HEK293 (cell line): ENCODE results near the gene ACADM.

Experiments
- CTCF ChIA-PET: fragments of 350-600 bp; formaldehyde crosslinking; extraction: SDS; loops from one replicate; lab custom pipeline; 2021; ENCODE audit warnings: antibody characterized with exemption; lab: Yijun Ruan, JAX
- POLR2A ChIA-PET: fragments of 300-600 bp; formaldehyde crosslinking; extraction: SDS; loops from one replicate; lab custom pipeline; 2020; ENCODE audit warnings: antibody characterized with exemption, inconsistent platforms; lab: Yijun Ruan, JAX
- H3K27ac ChIP-seq: fragments of 200-500 bp; sonication (Bioruptor generic); 2 replicates; pipeline ENCODE4 v1.5.1; 2014; ENCODE audit warnings: low read depth, low read length, control low read depth, inconsistent platforms; ENCODE audit errors: extremely low read depth
- H3K36me3 ChIP-seq, 2 experiments: fragments of 200-500 bp in 1 of 2; sonication (Bioruptor generic) in 1 of 2; 1 replicate in 1 of 2; 2 replicates in 1 of 2; pipeline ENCODE4 v1.5.1; 2014 to 2017; ENCODE audit warnings: inconsistent platforms in 2 of 2, low read length in 2 of 2; ENCODE audit not compliant: control insufficient read depth in 2 of 2, insufficient read depth in 1 of 2
- H3K4me1 ChIP-seq: fragments of 200-500 bp; sonication (Bioruptor generic); 2 replicates; pipeline ENCODE4 v1.5.1; 2014; ENCODE audit warnings: mild to moderate bottlenecking, low read length, inconsistent platforms; ENCODE audit not compliant: control insufficient read depth, insufficient read depth
- H3K4me3 ChIP-seq: 2 replicates; pipeline ENCODE4 v1.5.1; 2011; ENCODE audit warnings: low read depth, mild to moderate bottlenecking, control low read depth, low read length, moderate library complexity
- H3K9me3 ChIP-seq: fragments of 200-500 bp; sonication (Bioruptor generic); 2 replicates; pipeline ENCODE4 v1.5.1; 2014; ENCODE audit warnings: low read depth, low read length, inconsistent platforms; ENCODE audit not compliant: control insufficient read depth, insufficient read depth
- IKZF3 ChIP-seq: fragments of 450-650 bp; IDR thresholded peaks from 2 replicates; pipeline ENCODE4 v1.5.0; 2018; ENCODE audit warnings: missing biosample characterization, mild to moderate bottlenecking, missing genetic modification characterization, moderate library complexity
- KLF1 ChIP-seq: fragments of 450-650 bp; formaldehyde crosslinking; IDR thresholded peaks from 2 replicates; pipeline ENCODE4 v1.5.1; 2016; ENCODE audit warnings: missing biosample characterization, missing genetic modification characterization
- REST ChIP-seq: fragments of 450-650 bp; formaldehyde crosslinking; IDR thresholded peaks from 2 replicates; pipeline ENCODE4 v1.5.1; 2016; ENCODE audit warnings: missing biosample characterization, missing genetic modification characterization
- SCRT2 ChIP-seq: fragments of 450-650 bp; formaldehyde crosslinking; IDR thresholded peaks from 2 replicates; pipeline ENCODE4 v1.5.1; 2016; ENCODE audit warnings: missing biosample characterization, missing genetic modification characterization
- TCF7L2 ChIP-seq: IDR thresholded peaks from 2 replicates; pipeline ENCODE4 v1.6.1; 2011; ENCODE audit warnings: low read depth, mild to moderate bottlenecking, inconsistent platforms, low read length, moderate library complexity, borderline replicate concordance
- YY1 ChIP-seq: fragments of 450-650 bp; formaldehyde crosslinking; IDR thresholded peaks from 2 replicates; pipeline ENCODE4 v1.5.1; 2018; ENCODE audit warnings: missing biosample characterization, missing genetic modification characterization
- YY2 ChIP-seq: fragments of 450-650 bp; formaldehyde crosslinking; IDR thresholded peaks from 2 replicates; pipeline ENCODE4 v1.5.1; 2016; ENCODE audit warnings: missing biosample characterization, missing genetic modification characterization
- ZBTB11 ChIP-seq: fragments of 450-650 bp; formaldehyde crosslinking; conservative IDR thresholded peaks from 2 replicates; pipeline ENCODE4 v1.5.1; 2016; ENCODE audit warnings: low read depth, missing biosample characterization, missing genetic modification characterization
- ZEB2 ChIP-seq: fragments of 450-650 bp; formaldehyde crosslinking; IDR thresholded peaks from 2 replicates; pipeline ENCODE4 v1.5.1; 2016; ENCODE audit warnings: missing biosample characterization, missing genetic modification characterization
- ZNF133 ChIP-seq: fragments of 450-650 bp; formaldehyde crosslinking; IDR thresholded peaks from 2 replicates; pipeline ENCODE4 v1.5.1; 2016; ENCODE audit warnings: missing biosample characterization, missing genetic modification characterization
- ZNF157 ChIP-seq: fragments of 450-650 bp; formaldehyde crosslinking; IDR thresholded peaks from 2 replicates; pipeline ENCODE4 v1.5.1; 2016; ENCODE audit warnings: missing biosample characterization, missing genetic modification characterization
- ZNF292 ChIP-seq: fragments of 450-650 bp; formaldehyde crosslinking; IDR thresholded peaks from 2 replicates; pipeline ENCODE4 v1.5.1; 2016; ENCODE audit warnings: low read depth, missing biosample characterization, missing genetic modification characterization, borderline replicate concordance
- ZNF354C ChIP-seq: fragments of 450-650 bp; formaldehyde crosslinking; IDR thresholded peaks from 2 replicates; pipeline ENCODE4 v1.5.1; 2016; ENCODE audit warnings: missing biosample characterization, missing genetic modification characterization, low read depth, borderline replicate concordance
- ZNF423 ChIP-seq: fragments of 450-650 bp; formaldehyde crosslinking; IDR thresholded peaks from 2 replicates; pipeline ENCODE4 v1.5.1; 2016; ENCODE audit warnings: missing biosample characterization, missing genetic modification characterization
- ZNF449 ChIP-seq: fragments of 450-650 bp; formaldehyde crosslinking; IDR thresholded peaks from 2 replicates; pipeline ENCODE4 v1.5.1; 2017; ENCODE audit warnings: missing biosample characterization, mild to moderate bottlenecking, missing genetic modification characterization, moderate library complexity
- ZNF544 ChIP-seq: fragments of 450-650 bp; formaldehyde crosslinking; IDR thresholded peaks from 2 replicates; pipeline ENCODE4 v1.5.0; 2017; ENCODE audit warnings: missing biosample characterization, missing genetic modification characterization
- ZNF549 ChIP-seq: fragments of 450-650 bp; IDR thresholded peaks from 2 replicates; pipeline ENCODE4 v1.5.1; 2018; ENCODE audit warnings: missing biosample characterization, missing genetic modification characterization, mild to moderate bottlenecking, inconsistent platforms, moderate library complexity
- ZNF621 ChIP-seq: fragments of 450-650 bp; formaldehyde crosslinking; IDR thresholded peaks from 2 replicates; pipeline ENCODE4 v1.5.1; 2017; ENCODE audit warnings: missing biosample characterization, missing genetic modification characterization
- ZNF664 ChIP-seq: fragments of 450-650 bp; formaldehyde crosslinking; IDR thresholded peaks from 2 replicates; pipeline ENCODE4 v1.5.1; 2016; ENCODE audit warnings: missing biosample characterization, missing genetic modification characterization
- ZNF792 ChIP-seq: fragments of 450-650 bp; formaldehyde crosslinking; IDR thresholded peaks from 2 replicates; pipeline ENCODE4 v1.5.1; 2016; ENCODE audit warnings: missing biosample characterization, missing genetic modification characterization

The ACADM gene

GRCh38 chr1:75730432-75730831, 5.9 kb downstream of the ACADM start:
- CTCF ChIA-PET, result no interaction called here
- H3K36me3 ChIP-seq, result peaks cover 14 to 24% of the 10 kb centered on the region in 2 experiments
- POLR2A ChIA-PET, result no interaction called here
- H3K27ac ChIP-seq, result no peak overlapping the region
- TF ChIP-seq ZNF133 (tag by site-specific recombination), result no peak
- TF ChIP-seq ZNF292, result no peak
- no peak for TF ChIP-seq ZNF664 (tag by site-specific recombination)
- no peak for TF ChIP-seq SCRT2
- no peak for TF ChIP-seq ZEB2 (tag by site-specific recombination)
- TF ChIP-seq ZNF354C (tag by site-specific recombination), result no peak
- no peak for TF ChIP-seq ZBTB11 (tag by site-specific recombination)
- TF ChIP-seq YY1 (tag by site-specific recombination), result no peak
- no peak for TF ChIP-seq ZNF792 (tag by site-specific recombination)
- no peak for TF ChIP-seq ZNF544
- no peak for TF ChIP-seq ZNF157 (tag by site-specific recombination)
- no peak for TF ChIP-seq IKZF3
- TF ChIP-seq ZNF549 (tag by site-specific recombination), result no peak
- TF ChIP-seq ZNF621 (tag by site-specific recombination), result no peak
- no peak for TF ChIP-seq KLF1
- TF ChIP-seq, all 188 proteins: peak for 0
- H3K9me3 ChIP-seq, result no peaks in the 10 kb centered on the region
- no peak overlapping the region for H3K4me3 ChIP-seq
- H3K4me1 ChIP-seq, result no peaks in the 10 kb centered on the region

- TF ChIP-seq YY2 (tag by site-specific recombination) (no peak), ZNF544 (no peak), REST (tag by site-specific recombination) (no peak), ZNF449 (no peak), ZNF423 (tag by site-specific recombination) (no peak), TCF7L2 (no peak)
- no peaks in the 10 kb centered on the region for H3K4me1 ChIP-seq
- peaks cover 22 to 27% of the 10 kb centered on the region in 2 experiments for H3K36me3 ChIP-seq
- no peak overlapping the region for H3K4me3 ChIP-seq
- ChIA-PET POLR2A (interaction anchor here (0.6 kb wide), 1 partner anchor 11 kb away, joined by 7 read pairs; no protein-coding TSS in a partner anchor), CTCF (interaction anchor here (0.6 kb wide), 1 partner anchor 9 kb away, joined by 6 read pairs; no protein-coding TSS in a partner anchor)
- H3K9me3 ChIP-seq, result no peaks in the 10 kb centered on the region
- H3K27ac ChIP-seq, result no peak overlapping the region
Observed at GRCh38 chr1:75731881-75732280, 7.4 kb downstream of the ACADM start.
